Activated CD4-positive, CD25-positive, alpha-beta regulatory T cell (primary cell): ENCODE data around the gene PPP1R12A.
"Not testable (repeated sequence)": the region's sequence is repeated elsewhere in the genome, so short reads cannot be mapped to it uniquely, and the experiment has no call there.

Experiments
- DNase-seq, 4 experiments: peaks; one replicate each; lab custom pipeline; 2025; lab: John Stamatoyannopoulos, UW

The PPP1R12A gene

GRCh38 chr12:79891506-79892162, 43.3 kb downstream of the PPP1R12A start:
- DNase-seq: no peak

GRCh38 chr12:79887890-79888289, 47.0 kb downstream of the PPP1R12A start:
- no peak for DNase-seq

- no peak for DNase-seq
Measured at GRCh38 chr12:79886917-79887519, 47.9 kb downstream of the PPP1R12A start.

- DNase-seq: no peak
Measured at GRCh38 chr12:79885911-79886490, 48.9 kb downstream of the PPP1R12A start.

GRCh38 chr12:79884401-79885006, 50.4 kb downstream of the PPP1R12A start:
- DNase-seq: no peak

DNA sequence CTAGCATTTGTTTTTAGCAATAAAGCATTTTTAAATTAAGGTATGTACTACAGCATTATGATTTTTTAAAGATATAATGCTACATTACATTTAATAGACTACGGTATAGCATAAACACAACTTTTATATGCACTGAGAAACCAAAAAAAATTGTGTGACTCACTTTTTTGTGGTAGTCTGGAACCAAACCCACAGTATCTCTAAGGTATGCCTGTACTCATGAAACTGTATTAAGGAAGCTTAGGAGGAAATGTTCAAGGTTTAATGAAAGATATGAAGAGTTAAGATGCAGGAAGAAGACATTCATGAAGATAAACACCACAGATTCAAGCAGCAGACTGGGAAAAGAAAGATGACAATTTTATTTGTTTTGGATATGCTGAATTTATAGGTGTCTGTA, 51.7 kb downstream of the PPP1R12A start:
- no peak for DNase-seq

GRCh38 chr12:79881351-79881750, 53.5 kb downstream of the PPP1R12A start:
- DNase-seq: no peak

GRCh38 chr12:79878506-79878905, 56.4 kb downstream of the PPP1R12A start:
- not testable (repeated sequence) for DNase-seq

DNA sequence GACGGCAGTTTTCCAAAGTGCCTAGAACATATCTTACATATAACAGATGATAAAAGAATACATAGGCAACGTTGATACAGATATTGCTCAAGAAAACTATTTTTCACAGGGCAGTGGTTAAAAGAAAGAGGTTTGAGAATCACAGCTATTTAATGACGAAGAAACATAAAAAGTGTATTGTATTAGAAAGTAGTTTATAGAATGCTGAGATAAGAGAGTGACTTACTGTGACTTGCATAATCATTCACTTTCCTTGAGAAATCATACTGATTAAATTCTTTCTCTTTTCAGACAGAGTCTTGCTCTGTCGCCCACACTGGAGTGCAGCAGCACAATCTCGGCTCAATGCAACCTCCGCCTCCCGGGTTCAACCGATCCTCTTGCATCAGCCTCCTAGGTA, 57.7 kb downstream of the PPP1R12A start:
- no peak for DNase-seq

GRCh38 chr12:79874665-79875064, 60.2 kb downstream of the PPP1R12A start:
- no peak for DNase-seq

DNA sequence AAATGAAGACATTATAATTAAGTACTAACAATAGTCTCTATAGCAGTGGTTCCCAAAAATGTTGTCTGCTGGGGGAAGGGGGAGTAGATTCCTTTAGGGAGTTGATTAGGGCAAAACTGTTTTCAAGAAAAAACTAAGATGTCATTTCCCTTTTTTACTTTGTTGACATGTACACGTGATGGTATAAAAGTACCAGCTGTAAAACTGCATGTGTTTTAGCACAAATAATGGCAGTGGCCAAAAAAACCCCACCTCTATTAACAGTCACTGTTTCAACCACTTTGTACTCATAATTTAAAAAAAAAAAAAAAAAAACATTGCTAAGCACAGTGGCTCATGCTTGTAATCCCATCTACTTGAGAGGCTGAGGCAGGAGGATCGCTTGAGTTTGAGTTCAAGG, 61.7 kb downstream of the PPP1R12A start:
- no peak for DNase-seq

- no peak for DNase-seq
Measured at GRCh38 chr12:79871621-79872020, 63.3 kb downstream of the PPP1R12A start.

GRCh38 chr12:79870916-79871315, 64.0 kb downstream of the PPP1R12A start:
- no peak for DNase-seq

- DNase-seq: no peak
Measured at GRCh38 chr12:79859646-79860045, 75.3 kb downstream of the PPP1R12A start.

DNA sequence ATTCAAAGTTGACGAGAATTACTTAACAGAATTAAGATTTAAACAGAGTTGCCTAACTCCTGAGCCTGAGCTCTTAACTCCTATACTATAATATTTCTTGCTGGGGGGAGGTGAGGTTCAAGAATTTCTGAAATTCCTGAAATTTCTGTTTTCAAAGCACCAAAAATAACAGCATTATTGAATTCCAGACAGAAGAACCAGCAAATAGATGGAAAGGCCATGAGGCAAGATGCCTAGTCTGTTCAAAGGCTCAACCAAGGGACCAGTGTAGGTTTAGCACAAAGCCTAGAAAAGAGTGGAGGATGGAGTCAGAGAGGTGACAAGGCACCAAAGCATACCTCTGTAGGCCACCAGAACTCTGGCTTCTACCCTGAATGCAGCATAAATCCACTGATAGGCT, 76.4 kb downstream of the PPP1R12A start:
- DNase-seq: no peak

- DNase-seq: no peak
Measured at GRCh38 chr12:79857675-79858074, 77.2 kb downstream of the PPP1R12A start.

GRCh38 chr12:79850610-79851299, 84.1 kb downstream of the PPP1R12A start:
- no peak for DNase-seq

- DNase-seq: no peak
Measured at GRCh38 chr12:79848339-79848738, 86.6 kb downstream of the PPP1R12A start.

DNA sequence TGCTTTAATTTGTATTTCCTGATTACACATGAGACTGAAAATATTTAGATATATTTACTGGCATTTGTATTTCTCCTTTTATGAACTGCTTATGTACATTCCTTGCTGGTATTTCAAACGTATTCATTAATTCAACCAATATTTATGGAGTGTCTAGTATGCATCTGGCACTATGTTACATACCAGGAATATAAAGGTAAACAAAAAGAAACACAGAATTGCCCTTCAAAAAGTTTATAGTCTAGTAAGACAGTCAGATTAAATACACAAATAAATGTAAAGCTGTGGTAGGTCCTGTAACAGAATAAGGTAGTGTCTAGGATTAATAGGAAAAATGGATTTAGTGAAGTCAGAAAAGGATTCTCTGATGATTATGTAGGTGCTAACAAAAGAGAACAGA, 87.5 kb downstream of the PPP1R12A start:
- DNase-seq: no peak

GRCh38 chr12:79844693-79845092, 90.2 kb downstream of the PPP1R12A start:
- DNase-seq: no peak

DNA sequence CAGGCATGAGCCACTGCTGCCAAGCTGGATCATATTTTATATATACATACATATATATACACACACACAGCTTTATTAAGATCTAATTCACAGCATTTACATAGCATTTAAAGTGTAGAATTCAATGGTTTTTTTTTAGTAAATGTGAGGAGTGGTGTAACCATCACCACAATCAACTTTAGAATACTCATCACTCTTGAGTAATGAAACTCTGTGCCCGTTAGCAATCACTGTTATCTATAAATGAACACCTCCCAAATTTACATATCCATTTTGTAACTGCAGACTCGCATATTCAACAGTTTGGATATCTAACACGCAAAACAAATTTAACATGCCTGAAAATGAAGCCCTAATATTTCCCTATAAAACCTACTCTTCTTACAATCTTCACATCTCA, 90.9 kb downstream of the PPP1R12A start:
- no peak for DNase-seq

DNA sequence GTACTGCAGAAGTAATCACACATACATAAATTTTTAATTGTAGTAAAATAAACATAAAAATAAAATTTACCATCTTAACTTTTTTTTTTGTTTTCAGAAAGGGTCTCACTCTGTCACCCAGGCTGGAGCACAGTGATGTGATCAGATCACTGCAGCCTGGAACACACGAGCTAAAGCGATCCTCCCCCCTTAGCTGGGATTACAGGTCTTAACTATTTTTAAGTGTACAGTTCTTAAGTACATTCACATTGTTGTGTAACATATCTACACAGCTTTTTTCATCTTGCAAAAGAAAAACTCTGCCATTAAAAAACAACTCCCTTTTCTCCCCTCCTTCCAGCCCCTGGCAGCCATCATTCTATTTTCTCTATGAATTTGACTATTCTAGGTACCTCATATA, 92.3 kb downstream of the PPP1R12A start:
- DNase-seq: no peak

GRCh38 chr12:79841878-79842265, 93.0 kb downstream of the PPP1R12A start:
- DNase-seq: no peak
